Right ventricle myocardium inferior (tissue), 1 donor: ENCODE measurements around the gene IGSF21. TPM values are rescaled to one million over a fixed set of nuclear protein-coding genes. Genes with fewer than 3 reads are reported as not detected.
A peak's percentile ranks its signal among the peaks of the same experiment; 100 is the strongest.

Experiments used
- ATAC-seq: fragments of 200-7000 bp; cut with Tn5 transposase; one replicate; pipeline ENCODE4 v1.9.1; 2020; ENCODE audit warnings: mild to moderate bottlenecking, moderate library complexity
- DNase-seq: peaks from one replicate; pipeline ENCODE4 v3.0.0; 2021; ENCODE audit errors: missing footprints
- intact Hi-C: fragments of 100-400 bp; cut with DNase I; formaldehyde crosslinking; loops from one replicate; pipeline ENCODE4 v1.11.0; 2022
- total RNA-seq: library from RNA; stranded (reverse); fragmentation: NEBNext Ultra II Directional; extraction: Animal tissue kit (Norgen Biotek cat#: 25700); gene quantifications from one replicate; pipeline ENCODE4 v1.2.1, GENCODE V29; 2021
- donor health status: DM: no; HTN: yes; CAD: no; lungs with severe emphysema.

IGSF21 gene
- total RNA-seq, 1 donor from 2014 or later, result 1.6 TPM

DNA sequence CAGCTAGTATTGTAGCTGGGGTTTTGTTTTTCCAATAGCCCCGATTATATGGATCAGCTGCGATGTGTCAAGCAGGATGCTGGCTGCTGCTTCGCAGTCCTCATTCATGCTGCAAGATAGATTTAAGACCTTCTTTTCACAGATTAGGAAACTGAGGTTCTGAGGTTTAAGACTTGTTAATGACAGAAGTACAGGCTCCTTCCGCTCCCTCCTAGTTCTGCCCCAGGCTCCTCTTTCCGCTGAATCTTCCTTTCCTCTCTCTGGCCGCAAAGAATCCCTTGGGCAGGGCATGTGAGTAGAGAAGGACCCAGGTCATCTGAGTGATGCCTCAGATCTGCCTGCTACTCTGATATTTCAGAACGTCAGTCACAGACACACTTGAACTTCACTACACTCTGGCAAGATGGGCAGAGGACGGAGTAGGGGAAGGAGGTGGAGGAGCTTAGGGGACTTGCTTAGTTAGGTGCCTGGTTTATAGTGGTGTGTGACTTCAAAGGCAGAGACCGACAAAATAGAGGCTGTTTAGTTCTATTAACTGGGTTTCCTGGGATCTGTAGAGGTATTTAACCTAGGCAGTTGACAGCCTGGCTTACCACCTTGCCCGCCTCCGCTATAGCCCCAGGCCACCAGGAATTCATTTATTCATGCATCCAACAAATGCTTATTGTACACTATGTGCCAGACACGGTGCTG is 4.2 kb downstream of the IGSF21 start:
- intact Hi-C loops, result no loop called here
- DNase-seq (no peak), ATAC-seq (no peak)

DNA sequence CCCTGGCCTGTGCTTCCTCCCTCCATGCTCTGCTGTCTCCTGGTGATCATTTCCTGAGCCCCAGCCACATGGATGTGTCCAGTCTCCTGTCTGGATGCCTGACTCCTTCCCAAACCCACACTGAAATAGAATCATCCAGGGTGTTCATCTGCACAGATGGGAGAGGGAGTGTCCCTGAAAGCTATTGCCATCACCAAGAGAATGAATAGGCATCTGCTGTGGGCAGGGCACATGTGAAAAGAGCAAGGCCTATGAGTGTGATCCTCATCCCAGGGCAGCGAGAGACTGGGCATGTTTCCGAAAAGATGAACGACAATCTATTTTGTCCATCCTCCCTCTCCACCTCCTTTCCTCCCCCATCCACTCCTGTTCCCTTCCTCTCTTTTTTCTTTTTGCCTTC is 5.0 kb downstream of the IGSF21 start:
- intact Hi-C loops, result no loop called here
- ATAC-seq (no peak), DNase-seq (no peak)

DNA sequence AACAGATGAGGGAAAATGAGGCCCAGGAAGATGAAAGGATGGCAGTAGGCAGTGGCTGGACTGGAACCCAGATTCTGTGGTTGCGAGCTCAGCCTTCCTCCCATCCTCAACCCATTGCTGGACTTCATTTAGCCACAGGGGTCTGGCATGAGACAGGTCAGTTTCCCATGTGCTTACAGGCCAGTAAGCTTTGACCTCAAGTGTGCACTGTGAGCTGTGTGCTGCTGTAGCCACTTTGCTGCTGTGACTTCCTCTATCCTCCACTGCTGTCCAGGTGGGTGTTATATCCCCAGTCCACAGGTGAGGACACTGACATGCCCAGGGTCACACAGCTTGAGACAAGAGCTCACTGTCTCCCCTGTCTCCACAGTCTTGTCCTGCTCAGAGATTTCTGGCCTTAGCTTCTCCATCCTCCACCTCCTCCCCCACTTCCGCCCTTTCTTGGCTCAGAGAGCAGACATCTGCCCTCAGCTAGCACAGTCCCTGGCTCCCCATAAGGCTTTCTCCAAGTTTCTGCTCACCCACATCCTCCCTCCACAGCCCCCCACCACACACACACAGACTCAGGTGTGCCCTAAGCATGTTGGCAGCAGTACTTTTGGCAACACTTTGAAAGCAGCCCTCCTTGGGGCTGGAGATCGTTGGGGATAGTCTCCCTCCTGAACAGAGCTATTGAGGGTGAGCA is 7.3 kb downstream of the IGSF21 start:
- ATAC-seq (no peak), DNase-seq (no peak)
- intact Hi-C loops, result no loop called here

DNA sequence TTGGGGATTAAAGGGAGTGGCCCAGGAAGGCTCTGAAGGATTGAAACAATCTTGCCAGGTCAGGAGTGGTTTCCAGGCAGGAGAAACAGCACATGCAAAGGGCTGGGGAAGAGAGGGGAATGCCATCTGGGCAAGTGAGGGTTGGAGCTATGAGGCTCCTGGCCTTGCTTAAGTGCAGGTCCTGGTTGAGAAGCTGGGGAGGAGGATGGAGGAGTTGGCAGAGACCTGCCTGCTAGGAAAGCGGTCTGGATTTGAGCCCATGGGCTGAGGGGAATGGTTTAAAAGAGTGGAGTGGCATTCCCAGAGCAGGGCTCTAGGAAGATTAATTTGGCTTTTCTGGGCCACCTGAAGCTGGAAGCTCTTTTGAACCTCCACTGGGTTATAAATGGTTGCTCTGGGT is 9.2 kb downstream of the IGSF21 start:
- intact Hi-C loops, result no loop called here
- ATAC-seq, result no peak
- DNase-seq, result no peak

DNA sequence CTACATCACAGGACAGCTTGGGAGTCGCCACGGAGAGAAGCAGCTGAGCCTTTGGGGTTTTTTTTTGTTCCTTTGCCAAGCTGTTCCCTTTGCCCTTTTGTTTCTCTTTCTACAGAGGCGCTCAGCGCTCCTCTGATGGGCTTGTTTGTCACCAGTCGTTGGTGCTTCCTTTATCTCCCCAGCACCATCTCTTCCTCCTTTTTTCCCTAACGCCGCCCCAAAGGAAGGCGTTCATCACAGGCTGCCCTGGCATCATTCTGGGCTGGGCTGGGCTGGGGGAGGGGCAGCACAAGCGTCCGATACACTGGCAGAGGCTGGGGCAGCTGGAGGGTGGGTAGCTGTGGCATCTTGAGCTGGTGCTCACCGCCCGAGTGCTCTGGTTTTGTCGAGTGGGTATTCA is 10.5 kb downstream of the IGSF21 start:
- DNase-seq (no peak), ATAC-seq (peak; percentile 63)
- intact Hi-C loops, result no loop called here

DNA sequence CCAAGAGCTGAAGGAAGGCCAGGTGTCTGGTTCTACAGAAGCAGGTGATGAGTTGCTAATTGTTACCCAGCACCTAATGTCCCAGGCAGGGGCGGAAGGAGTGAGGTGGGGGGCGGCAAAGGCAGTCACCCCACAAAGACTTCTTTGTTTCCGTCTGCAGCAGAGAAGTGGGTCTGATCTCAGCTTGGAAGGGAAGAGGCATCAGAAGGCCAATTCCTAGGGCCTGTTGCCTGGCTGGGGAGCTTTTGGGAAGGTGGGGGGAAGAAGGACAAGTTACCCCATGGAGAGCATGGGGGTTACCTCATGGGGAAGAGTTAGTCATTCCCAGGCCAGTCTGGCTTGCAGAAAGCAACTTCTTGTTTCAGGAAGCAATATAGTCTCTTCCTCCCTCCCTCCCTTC is 10.9 kb downstream of the IGSF21 start:
- intact Hi-C loops, result no loop called here
- ATAC-seq (peak; percentile 37), DNase-seq (no peak)

DNA sequence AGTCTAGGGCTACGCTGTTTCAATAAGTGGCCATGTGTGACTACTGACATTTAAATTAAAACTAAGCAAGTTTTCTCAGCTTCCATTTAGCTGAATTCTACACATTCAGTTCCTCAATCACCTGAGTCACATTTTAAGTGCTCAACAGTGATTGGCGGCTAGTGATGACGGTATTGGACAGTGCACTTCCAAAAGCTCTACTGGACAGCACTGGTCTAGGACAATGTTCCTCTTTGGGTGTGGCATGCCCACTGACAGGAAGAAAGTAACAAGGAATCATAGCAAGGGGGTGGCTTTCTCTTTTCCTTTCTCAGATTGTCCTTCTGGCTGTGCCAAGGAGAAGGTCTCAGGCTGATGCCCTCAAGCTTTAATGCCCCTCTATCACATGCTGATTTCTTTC is 11.7 kb downstream of the IGSF21 start:
- intact Hi-C loops, result no loop called here
- ATAC-seq, result no peak
- DNase-seq, result no peak

DNA sequence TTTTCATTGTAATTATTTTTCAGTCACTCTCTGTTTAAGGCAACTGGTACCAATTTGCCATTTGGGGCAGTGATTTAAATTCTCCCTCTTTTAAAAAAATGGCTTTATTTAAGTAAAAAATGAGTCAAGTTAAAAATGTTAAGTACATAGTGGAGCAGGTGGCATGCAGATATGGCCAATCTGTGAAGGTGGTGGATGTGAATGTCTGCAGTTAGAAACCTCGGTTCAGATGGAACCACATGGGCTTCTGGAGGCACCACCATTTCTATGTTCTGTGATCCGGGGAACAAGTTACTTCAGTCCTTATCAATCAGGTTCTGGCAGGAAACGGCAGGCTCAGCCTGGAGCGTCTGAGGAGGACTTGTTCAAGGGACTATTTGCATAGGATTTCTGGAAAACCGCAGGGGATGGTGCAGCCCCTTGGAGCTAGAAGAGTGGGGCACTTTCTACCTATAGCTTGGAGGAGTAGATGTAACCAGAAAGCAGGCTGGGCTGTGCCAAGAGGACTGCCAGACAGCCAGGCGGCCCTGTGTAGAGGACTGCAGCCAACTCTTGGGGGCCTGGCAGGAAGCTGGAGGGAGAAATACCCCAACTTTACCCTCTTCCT is 12.3 kb downstream of the IGSF21 start:
- DNase-seq (no peak), ATAC-seq (no peak)

DNA sequence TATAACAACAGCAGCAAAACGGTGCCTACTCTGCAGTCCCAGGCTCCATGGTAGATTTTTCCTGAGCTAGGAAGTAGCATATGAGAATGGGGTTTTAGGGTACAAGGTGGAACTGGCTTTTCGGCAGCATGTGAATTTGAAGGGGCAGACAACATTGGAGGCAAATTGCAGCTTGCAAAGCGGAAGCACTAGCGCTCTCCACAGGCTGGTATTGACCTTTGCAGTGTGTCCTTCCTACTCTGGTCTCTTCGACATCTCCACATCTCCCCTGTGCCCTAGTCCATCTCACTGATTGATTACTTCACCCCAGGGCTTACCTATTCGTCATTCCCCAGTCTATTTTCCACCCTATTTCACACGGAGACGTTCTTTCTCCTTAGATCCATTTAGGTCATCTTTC is 13.0 kb downstream of the IGSF21 start:
- intact Hi-C loops, result no loop called here
- ATAC-seq (no peak), DNase-seq (no peak)

More for the DNA sequence above, 12.3 kb downstream of the IGSF21 start:
- intact Hi-C loops, result no loop called here

DNA sequence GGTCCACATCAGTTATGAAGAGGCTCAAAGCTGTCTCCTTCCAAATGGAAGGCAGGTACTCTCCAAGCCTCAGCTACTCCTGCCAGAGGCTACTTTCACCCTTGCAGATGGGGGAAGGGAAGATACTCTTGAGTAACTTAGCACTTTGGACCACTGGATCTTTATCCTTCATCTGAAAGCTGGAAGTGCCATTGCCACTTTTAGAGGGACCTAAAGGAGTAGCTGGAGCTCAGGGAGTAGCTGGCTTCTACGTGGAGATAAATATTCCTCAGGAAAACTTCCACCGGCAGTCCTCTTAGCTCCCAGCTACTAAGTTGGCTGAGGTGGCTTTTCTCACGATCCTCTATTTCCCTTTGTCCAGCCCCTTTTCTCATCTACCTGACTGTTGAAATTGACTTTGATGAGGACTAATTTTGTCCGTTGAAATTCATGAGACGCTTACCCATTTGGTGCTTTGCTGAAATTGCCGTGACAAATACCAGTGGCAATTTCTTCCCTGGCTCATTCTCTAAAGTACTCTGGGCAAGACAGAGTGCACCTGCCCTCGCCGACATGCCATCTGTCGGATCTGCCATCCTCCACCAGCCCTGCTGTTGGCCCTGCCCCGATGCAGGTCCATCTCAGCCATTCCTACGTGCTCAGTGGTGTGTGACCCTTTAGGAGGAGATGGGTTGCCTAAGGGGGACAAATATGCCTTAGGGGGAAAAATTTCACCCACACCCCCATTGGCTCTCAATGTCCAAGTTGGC is 13.6 kb downstream of the IGSF21 start:
- intact Hi-C loops, result no loop called here
- DNase-seq (no peak), ATAC-seq (no peak)

DNA sequence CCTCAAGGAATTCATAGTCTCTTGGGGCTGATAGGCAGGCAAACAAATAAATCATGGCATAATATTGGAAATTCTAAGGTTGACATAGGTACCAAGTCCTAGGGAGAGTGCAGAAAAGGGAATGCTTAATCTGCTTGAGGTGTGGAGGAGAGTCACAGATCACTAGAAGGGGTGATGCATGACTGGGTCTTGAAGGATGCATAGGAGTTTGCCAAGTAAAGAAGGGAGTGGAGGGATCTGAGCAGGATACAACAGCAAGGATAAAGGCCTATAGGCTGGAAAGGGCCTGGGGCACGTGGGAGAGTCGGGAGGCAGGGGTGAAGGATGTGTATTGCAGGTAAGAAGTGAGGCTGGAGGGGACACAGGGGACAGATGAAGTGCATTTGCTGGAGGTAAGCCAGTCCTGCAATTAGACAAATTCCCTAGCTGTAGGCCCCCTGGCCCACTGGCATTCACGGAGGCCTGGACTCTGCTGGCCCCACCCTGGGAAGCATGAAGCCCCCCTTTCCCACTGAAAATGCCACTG is 15.9 kb downstream of the IGSF21 start:
- intact Hi-C loops, result no loop called here
- ATAC-seq, result no peak
- DNase-seq, result no peak

DNA sequence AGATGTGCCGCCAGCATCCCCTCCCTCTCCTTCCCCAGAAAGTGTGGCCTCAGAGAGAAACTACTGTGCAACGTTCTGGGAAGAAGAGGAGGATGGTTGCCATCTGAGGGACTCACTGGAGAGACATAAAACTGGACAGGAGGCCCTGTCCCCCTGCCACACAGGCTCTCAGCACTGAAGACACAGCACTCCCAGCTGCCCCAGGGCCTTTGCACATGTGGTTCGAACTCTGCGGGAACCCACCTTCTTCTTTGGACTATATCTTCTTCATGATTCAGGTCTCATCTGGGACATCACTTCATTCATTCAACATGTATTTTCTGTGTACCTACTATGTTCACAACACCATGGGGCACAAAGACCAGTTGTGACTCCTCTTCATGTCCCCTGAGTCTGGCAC is 17.4 kb downstream of the IGSF21 start:
- no peak for DNase-seq
- intact Hi-C loops, result no loop called here
- ATAC-seq, result no peak

DNA sequence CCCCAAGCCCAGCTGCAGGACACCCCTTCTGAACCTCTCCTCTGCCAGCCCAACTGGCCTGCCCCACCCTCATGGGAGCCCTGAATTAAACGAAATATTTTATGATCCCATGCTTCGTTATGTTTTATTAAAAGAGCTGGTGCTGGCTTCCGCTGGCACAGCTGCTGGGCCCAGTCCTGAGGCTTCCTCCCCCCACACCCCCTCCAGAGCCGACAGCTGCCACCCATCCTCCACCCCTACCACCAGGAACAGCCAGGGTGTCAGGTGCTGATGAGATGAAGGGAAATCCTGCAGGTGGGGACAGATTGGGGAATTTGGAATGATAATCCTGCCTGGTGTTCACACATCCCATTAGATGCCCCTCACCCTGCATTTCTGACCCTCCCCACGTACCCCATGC is 19.0 kb downstream of the IGSF21 start:
- no peak for DNase-seq
- intact Hi-C loops, result no loop called here
- ATAC-seq, result no peak

DNA sequence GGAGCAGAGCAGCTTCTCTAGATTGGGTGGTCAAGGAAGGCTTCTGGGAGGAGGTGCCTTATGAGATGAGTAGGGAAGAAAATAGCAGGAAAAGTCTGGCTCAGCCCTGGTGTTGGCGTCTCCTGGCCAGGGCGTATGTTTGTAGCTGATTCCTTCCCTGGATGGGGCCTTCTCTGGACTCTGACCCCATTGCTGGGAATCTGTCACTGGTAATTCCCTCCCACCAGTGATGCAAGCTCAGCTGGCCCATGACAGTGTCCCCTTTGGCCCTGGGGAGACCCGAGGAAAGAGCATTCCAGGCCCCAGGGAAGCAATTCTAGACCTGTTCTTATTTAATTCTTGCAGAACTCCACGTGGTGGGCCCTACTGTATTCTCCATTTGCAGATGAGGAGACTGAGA is 20.7 kb downstream of the IGSF21 start:
- intact Hi-C loops, result no loop called here
- DNase-seq (no peak), ATAC-seq (no peak)

DNA sequence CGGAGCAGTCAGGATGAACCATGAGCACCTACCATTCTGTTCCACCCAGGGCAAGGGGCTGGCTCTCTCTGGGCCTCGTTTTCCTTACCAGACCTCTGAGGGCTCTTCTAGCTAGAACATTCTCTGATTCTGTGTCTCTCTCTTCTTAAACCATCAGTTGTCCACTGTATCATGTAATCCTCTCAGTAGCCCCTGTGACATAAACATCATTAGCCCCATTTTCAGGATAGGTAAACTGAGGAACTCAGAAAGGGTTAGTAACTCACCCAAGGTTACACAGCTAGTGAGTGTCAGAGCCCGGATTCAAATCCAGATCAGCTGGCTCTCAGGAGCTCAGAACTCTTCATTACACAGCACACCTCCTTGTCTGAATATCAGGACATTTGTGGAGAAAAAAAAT is 22.8 kb downstream of the IGSF21 start:
- ATAC-seq, result no peak
- intact Hi-C loops, result no loop called here

DNA sequence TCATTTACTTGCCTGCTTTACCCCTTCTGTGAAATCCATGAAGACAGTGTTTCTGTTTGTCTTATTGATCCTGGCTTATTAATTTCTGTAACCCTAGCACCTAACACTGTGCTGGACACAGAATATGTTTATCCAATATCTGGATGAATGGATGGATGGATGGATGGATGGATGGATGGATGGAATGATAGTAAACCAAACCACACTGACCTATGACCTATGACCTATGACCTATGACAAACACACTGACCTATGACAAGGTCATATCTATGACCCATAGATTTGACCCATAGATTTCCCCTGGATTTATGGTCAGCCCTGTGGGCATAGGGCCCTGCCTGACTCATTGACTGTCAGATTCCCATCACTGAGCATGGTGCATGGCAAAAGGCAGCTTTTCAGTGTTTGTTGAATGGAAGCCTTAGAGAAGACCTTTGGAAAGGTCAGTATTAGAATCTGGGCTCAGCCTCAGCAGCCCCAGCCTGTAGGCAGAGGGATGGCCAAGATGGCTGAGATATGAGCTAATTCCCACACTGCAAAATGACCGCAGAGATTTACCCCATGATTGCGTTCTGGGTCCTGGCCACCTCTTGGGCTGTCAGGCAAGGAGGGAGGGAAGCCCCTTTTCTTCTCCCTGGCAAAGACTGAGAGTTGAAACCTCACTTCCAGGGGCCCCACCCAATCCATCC is 24.6 kb downstream of the IGSF21 start:
- DNase-seq, result no peak

More for the DNA sequence above, 22.8 kb downstream of the IGSF21 start:
- DNase-seq, result no peak

DNA sequence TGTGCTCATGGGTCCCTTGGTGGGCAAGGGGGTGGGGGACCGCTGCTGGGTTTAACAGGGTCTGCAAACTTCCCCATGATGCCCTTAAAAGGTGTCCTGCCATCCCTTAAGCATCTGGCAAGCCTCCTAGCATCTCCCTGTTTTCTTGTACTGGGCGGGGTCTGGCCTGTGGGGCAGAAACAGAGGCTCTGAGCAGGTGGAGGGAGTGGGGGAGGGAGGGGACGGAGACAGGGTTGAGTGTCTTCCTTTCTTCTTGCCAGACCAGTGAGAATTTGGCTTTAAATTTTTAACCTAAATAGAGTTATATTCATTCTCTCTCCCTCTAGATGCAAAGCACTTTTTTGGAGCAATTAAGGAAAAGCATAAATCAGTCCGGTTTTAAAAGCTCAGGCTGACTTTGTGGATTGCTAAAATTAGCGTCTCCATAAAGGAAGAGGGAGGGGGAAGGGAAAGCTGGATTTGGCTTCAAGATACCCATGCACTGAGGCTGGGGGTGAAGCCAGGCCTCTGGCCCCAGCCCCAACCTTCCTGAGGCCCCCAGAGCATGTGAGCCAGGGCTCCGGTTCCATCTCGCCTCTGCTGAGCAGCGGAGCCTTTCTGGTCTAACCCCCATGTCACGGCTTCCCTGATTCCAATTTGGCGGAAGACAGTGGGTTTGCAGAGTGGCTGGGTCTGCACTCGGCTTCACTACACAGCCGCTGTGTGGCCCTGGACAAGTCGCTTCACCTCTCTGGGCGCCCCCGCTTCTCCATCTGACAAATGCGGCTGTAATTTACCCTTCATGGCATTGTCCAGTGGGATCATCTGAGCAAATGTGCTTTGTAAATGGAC is 25.3 kb downstream of the IGSF21 start:
- ATAC-seq, result no peak
- intact Hi-C loops, result no loop called here
- no peak for DNase-seq

More for the DNA sequence above, 24.6 kb downstream of the IGSF21 start:
- intact Hi-C loops, result no loop called here
- no peak for ATAC-seq
